Measurements from ENCODE around the gene NBEA.

Gene NBEA

GRCh38 chr13:35216131-35216530 is 274.1 kb downstream of the NBEA start:
- no peaks in the 10 kb centered on the region for H3K4me1 ChIP-seq (ENCODE audit: control insufficient read depth, insufficient read depth, low read length, unreplicated experiment)
- H3K27ac ChIP-seq (ENCODE audit: low read depth, low read length) = no peak overlapping the region
- H2AFZ ChIP-seq (ENCODE audit: low read length, unreplicated experiment) = no peak overlapping the region
- H3K79me2 ChIP-seq (ENCODE audit: control insufficient read depth, insufficient read depth, low read length, unreplicated experiment) = no peaks in the 10 kb centered on the region
- H3K36me3 ChIP-seq (ENCODE audit: insufficient read depth, low read length) = no peaks in the 10 kb centered on the region
- no peaks in the 10 kb centered on the region for H3K27me3 ChIP-seq (ENCODE audit: insufficient read depth, low read length)
- no peak overlapping the region for H3K4me3 ChIP-seq (ENCODE audit: low read depth, low read length)

DNA sequence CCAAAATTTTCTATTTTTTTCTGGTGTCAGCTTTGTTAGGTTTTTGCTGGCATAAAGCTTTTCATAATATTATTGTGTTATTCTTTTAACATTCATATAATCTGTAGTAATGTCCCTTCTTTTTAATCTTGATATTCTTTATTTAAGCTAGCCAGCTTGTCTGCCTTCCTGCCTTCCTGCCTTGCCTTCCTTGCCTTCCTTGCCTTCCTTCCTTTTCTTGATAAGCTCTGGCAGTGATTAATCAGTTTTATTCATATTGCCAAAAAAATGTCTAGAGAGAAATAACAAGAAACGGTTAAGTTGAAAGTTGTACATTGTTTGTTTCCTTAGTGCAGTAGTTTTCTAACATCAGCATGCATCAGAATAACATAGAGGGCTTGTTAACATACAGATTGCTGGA is 277.0 kb downstream of the NBEA start:
- Histone ChIP-seq H3K36me3 (ENCODE audit: insufficient read depth, low read length) (no peaks in the 10 kb centered on the region), H3K27ac (ENCODE audit: low read depth, low read length) (no peak overlapping the region), H3K27me3 (ENCODE audit: insufficient read depth, low read length) (no peaks in the 10 kb centered on the region), H3K4me1 (ENCODE audit: control insufficient read depth, insufficient read depth, low read length, unreplicated experiment) (no peaks in the 10 kb centered on the region), H3K4me3 (ENCODE audit: low read depth, low read length) (no peak overlapping the region), H2AFZ (ENCODE audit: low read length, unreplicated experiment) (no peak overlapping the region), H3K79me2 (ENCODE audit: control insufficient read depth, insufficient read depth, low read length, unreplicated experiment) (no peaks in the 10 kb centered on the region)

DNA sequence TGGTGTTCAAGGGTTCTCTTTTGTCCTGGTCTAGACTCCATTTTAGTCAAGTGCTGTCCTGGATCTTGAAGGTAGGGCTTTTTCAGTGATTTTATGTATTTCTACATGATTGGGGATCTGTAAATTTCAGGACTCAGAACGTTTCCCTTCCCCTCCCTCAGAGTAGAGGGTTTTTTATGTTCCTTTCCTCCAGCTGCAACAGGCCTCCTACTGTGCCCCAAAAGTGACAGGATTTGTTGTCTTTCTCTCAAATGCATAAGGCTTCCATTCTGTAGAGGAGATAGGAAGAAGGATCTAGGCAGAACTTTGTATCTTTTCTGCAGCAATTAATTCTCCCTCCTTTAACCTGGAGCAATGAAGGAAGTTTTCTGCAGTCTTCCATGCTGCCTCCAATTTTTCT is 283.1 kb downstream of the NBEA start:
- no peaks in the 10 kb centered on the region for H3K4me1 ChIP-seq (ENCODE audit: control insufficient read depth, insufficient read depth, low read length, unreplicated experiment)
- H2AFZ ChIP-seq (ENCODE audit: low read length, unreplicated experiment) = no peak overlapping the region
- no peak overlapping the region for H3K27ac ChIP-seq (ENCODE audit: low read depth, low read length)
- H3K27me3 ChIP-seq (ENCODE audit: insufficient read depth, low read length) = no peaks in the 10 kb centered on the region
- no peaks in the 10 kb centered on the region for H3K79me2 ChIP-seq (ENCODE audit: control insufficient read depth, insufficient read depth, low read length, unreplicated experiment)
- H3K36me3 ChIP-seq (ENCODE audit: insufficient read depth, low read length) = no peaks in the 10 kb centered on the region
- H3K4me3 ChIP-seq (ENCODE audit: low read depth, low read length) = no peak overlapping the region

- no peaks in the 10 kb centered on the region for H3K79me2 ChIP-seq (ENCODE audit: control insufficient read depth, insufficient read depth, low read length, unreplicated experiment)
- no peaks in the 10 kb centered on the region for H3K27me3 ChIP-seq (ENCODE audit: insufficient read depth, low read length)
- H2AFZ ChIP-seq (ENCODE audit: low read length, unreplicated experiment) = no peak overlapping the region
- H3K4me1 ChIP-seq (ENCODE audit: control insufficient read depth, insufficient read depth, low read length, unreplicated experiment) = no peaks in the 10 kb centered on the region
- H3K36me3 ChIP-seq (ENCODE audit: insufficient read depth, low read length) = no peaks in the 10 kb centered on the region
- no peak overlapping the region for H3K4me3 ChIP-seq (ENCODE audit: low read depth, low read length)
- H3K27ac ChIP-seq (ENCODE audit: low read depth, low read length) = no peak overlapping the region
Measured at GRCh38 chr13:35225582-35225981, 283.5 kb downstream of the NBEA start.

DNA sequence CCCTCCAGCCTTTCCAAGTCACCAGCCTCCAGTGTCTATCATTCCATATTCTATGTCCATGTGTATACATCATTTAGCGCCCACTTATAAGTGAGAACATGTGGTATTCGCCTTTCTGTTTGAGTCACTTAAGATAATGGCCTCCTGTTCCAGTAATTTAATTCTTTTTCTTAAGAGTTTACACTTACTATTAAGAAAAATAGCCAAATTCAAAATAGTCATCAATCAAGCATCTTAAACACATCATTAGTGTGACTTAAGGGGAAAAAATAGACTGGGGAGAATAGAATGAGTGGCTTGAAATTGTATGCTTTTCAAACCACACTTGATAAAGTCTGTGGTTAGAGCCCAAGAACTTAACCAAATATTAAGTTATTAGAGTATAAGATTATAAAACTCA is 286.5 kb downstream of the NBEA start:
- H3K27ac ChIP-seq (ENCODE audit: low read depth, low read length) = no peak overlapping the region
- H3K27me3 ChIP-seq (ENCODE audit: insufficient read depth, low read length) = no peaks in the 10 kb centered on the region
- H3K36me3 ChIP-seq (ENCODE audit: insufficient read depth, low read length) = no peaks in the 10 kb centered on the region
- no peaks in the 10 kb centered on the region for H3K4me1 ChIP-seq (ENCODE audit: control insufficient read depth, insufficient read depth, low read length, unreplicated experiment)
- H3K4me3 ChIP-seq (ENCODE audit: low read depth, low read length) = no peak overlapping the region
- H2AFZ ChIP-seq (ENCODE audit: low read length, unreplicated experiment) = no peak overlapping the region
- H3K79me2 ChIP-seq (ENCODE audit: control insufficient read depth, insufficient read depth, low read length, unreplicated experiment) = no peaks in the 10 kb centered on the region

- Histone ChIP-seq H2AFZ (ENCODE audit: low read length, unreplicated experiment) (no peak overlapping the region), H3K4me1 (ENCODE audit: control insufficient read depth, insufficient read depth, low read length, unreplicated experiment) (no peaks in the 10 kb centered on the region), H3K79me2 (ENCODE audit: control insufficient read depth, insufficient read depth, low read length, unreplicated experiment) (no peaks in the 10 kb centered on the region), H3K27ac (ENCODE audit: low read depth, low read length) (no peak overlapping the region), H3K36me3 (ENCODE audit: insufficient read depth, low read length) (no peaks in the 10 kb centered on the region), H3K4me3 (ENCODE audit: low read depth, low read length) (no peak overlapping the region), H3K27me3 (ENCODE audit: insufficient read depth, low read length) (no peaks in the 10 kb centered on the region)
Measured at GRCh38 chr13:35231426-35231825, 289.4 kb downstream of the NBEA start.

DNA sequence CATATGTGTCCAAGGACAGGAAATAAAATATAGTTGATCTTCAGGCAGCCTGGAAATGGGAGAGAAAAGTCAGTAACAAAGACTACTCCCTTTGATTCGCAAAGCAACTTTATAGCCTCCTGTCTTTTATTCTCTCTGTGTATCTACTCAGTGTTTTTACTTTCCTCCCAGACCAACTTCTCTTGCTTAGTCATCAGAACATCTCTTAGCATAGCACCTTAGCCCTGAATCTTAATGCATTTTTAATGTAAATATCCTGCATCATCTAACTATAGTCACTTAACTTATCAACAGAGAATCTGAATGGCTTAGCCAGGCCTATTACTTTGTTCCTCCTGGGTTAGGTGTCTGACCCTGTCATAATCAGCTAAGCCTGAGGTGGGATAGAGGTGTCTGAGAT is 296.2 kb downstream of the NBEA start:
- H3K4me1 ChIP-seq (ENCODE audit: control insufficient read depth, insufficient read depth, low read length, unreplicated experiment) = no peaks in the 10 kb centered on the region
- no peak overlapping the region for H3K27ac ChIP-seq (ENCODE audit: low read depth, low read length)
- no peak overlapping the region for H2AFZ ChIP-seq (ENCODE audit: low read length, unreplicated experiment)
- H3K4me3 ChIP-seq (ENCODE audit: low read depth, low read length) = no peak overlapping the region
- no peaks in the 10 kb centered on the region for H3K79me2 ChIP-seq (ENCODE audit: control insufficient read depth, insufficient read depth, low read length, unreplicated experiment)
- no peaks in the 10 kb centered on the region for H3K36me3 ChIP-seq (ENCODE audit: insufficient read depth, low read length)
- H3K27me3 ChIP-seq (ENCODE audit: insufficient read depth, low read length) = no peaks in the 10 kb centered on the region

- H3K27ac ChIP-seq (ENCODE audit: low read depth, low read length) = no peak overlapping the region
- no peak overlapping the region for H3K4me3 ChIP-seq (ENCODE audit: low read depth, low read length)
- H2AFZ ChIP-seq (ENCODE audit: low read length, unreplicated experiment) = no peak overlapping the region
- H3K36me3 ChIP-seq (ENCODE audit: insufficient read depth, low read length) = no peaks in the 10 kb centered on the region
- no peaks in the 10 kb centered on the region for H3K27me3 ChIP-seq (ENCODE audit: insufficient read depth, low read length)
- no peaks in the 10 kb centered on the region for H3K79me2 ChIP-seq (ENCODE audit: control insufficient read depth, insufficient read depth, low read length, unreplicated experiment)
- H3K4me1 ChIP-seq (ENCODE audit: control insufficient read depth, insufficient read depth, low read length, unreplicated experiment) = no peaks in the 10 kb centered on the region
Measured at GRCh38 chr13:35252536-35253205, 310.6 kb downstream of the NBEA start.

DNA sequence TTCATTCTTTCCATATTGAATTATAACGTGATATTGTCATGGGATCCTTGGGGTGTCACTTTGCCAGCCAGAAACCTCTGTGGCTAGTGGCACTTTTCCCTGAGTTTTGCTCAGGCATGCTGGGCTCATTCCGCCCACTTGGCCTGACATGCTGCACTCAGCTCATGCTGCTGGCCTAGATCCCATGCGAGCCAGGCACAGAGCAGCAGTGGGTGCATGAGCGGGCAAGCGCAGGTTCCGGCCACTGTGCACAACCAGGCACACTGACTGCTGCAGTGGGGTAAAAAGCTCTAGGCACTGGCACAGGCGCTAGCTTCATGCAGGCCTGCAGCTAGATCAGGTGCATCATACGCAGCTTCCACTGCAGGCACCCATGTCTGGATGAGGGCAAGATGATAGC is 313.2 kb downstream of the NBEA start:
- Histone ChIP-seq H3K79me2 (ENCODE audit: control insufficient read depth, insufficient read depth, low read length, unreplicated experiment) (no peaks in the 10 kb centered on the region), H3K27me3 (ENCODE audit: insufficient read depth, low read length) (no peaks in the 10 kb centered on the region), H3K4me3 (ENCODE audit: low read depth, low read length) (no peak overlapping the region), H3K4me1 (ENCODE audit: control insufficient read depth, insufficient read depth, low read length, unreplicated experiment) (no peaks in the 10 kb centered on the region), H2AFZ (ENCODE audit: low read length, unreplicated experiment) (no peak overlapping the region), H3K36me3 (ENCODE audit: insufficient read depth, low read length) (no peaks in the 10 kb centered on the region), H3K27ac (ENCODE audit: low read depth, low read length) (no peak overlapping the region)

DNA sequence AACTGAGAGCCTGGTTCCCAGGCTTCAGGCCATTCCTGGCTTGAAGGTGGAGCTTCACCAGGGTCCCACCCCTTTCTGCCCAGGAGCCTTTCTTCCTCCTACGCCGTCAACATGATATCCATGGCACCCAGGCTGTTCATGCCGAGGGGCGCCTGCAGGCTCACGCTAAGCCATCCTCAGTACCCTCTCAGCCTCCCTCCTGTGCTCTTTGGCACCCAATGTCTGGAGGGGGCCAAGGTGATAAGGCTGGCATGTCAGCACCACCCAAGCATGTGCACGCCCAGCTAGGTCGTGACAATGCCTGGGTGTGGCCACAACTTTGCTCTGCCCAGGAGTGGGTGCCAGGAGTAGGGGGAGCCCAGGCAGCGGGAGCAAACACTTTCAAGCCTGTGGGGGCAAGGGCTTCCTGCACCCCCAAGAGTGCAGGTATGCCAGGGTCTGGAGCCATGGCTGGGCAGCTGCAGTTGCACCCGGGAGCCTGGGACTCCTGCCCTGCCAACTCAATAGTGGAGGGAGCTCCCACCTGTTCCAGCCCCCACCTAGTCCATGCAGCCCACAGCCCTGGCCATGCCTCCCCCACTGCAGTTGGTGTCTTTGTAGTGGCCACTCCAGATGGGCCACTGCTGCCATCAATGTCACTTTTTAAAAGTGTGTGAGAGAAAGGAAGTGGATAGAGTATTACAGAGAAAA is 314.5 kb downstream of the NBEA start:
- no peaks in the 10 kb centered on the region for H3K36me3 ChIP-seq (ENCODE audit: insufficient read depth, low read length)
- H3K79me2 ChIP-seq (ENCODE audit: control insufficient read depth, insufficient read depth, low read length, unreplicated experiment) = no peaks in the 10 kb centered on the region
- H3K4me3 ChIP-seq (ENCODE audit: low read depth, low read length) = no peak overlapping the region
- H3K27me3 ChIP-seq (ENCODE audit: insufficient read depth, low read length) = no peaks in the 10 kb centered on the region
- no peaks in the 10 kb centered on the region for H3K4me1 ChIP-seq (ENCODE audit: control insufficient read depth, insufficient read depth, low read length, unreplicated experiment)
- H2AFZ ChIP-seq (ENCODE audit: low read length, unreplicated experiment) = no peak overlapping the region
- H3K27ac ChIP-seq (ENCODE audit: low read depth, low read length) = no peak overlapping the region

- Histone ChIP-seq H3K79me2 (ENCODE audit: control insufficient read depth, insufficient read depth, low read length, unreplicated experiment) (no peaks in the 10 kb centered on the region), H3K36me3 (ENCODE audit: insufficient read depth, low read length) (no peaks in the 10 kb centered on the region), H3K4me3 (ENCODE audit: low read depth, low read length) (no peak overlapping the region), H2AFZ (ENCODE audit: low read length, unreplicated experiment) (no peak overlapping the region), H3K27me3 (ENCODE audit: insufficient read depth, low read length) (no peaks in the 10 kb centered on the region), H3K27ac (ENCODE audit: low read depth, low read length) (no peak overlapping the region), H3K4me1 (ENCODE audit: control insufficient read depth, insufficient read depth, low read length, unreplicated experiment) (no peaks in the 10 kb centered on the region)
Measured at GRCh38 chr13:35260316-35260715, 318.2 kb downstream of the NBEA start.
